Measurements from ENCODE around the gene CKLF. TPM values are rescaled to one million over a fixed set of nuclear protein-coding genes. Genes with fewer than 3 reads are reported as not detected.

The CKLF gene
- total RNA-seq, 2 experiments from 2014 or later = 114 to 126 TPM

DNA sequence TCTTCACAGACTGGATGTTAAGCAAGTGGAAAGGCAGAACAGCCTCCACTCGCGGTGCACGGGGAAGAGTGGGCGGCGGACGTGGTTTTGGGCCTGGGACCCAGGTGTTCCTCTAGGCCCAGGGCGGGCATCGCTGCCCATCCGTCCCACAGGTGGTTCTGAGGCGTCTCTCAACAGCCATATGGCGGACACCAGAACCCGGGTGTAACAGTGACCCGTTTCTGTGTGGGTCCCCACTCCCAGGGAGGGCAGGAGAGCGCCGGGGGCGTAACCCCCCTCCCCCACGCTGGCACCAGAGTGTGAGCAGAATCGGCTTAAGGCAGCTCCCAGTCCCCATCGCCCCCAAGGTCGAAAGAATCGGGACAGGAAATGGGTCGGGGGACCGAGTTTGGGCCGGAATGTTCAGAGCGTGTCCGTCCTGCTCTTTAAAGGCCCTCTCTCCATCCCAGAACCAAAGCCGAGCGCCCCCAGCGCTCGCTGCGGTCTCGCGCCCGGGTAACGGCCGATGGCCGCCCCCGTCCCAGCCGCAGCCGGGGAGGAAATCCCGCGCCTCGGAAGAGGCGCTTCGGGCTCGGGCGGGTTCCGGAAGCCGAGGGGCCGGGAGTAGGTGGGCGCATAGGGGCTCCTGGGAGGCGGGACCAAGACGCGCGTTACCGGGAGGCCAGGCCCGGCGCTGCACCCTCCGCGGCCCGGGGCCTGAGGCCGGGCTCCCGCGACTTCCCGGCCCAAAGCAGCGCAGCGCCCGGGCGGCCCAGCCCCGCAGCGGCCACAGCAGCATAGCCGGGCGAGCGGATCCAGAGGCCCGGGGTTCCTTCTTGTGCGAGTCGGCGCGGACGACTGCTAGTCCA lies 2.9 kb upstream of the CKLF start, which contains the start of gene TK2:
Gene TK2 (minus strand): TSS at position 839 of the 848 bp plus-strand sequence. CDS start 61 bp downstream, at position 778.
- CTCF ChIA-PET = interaction anchor here (1.0 to 1.9 kb wide), 3 partner anchors 14 to 58 kb away, joined by 3 to 4 read pairs (median 3); no protein-coding TSS in a partner anchor
- H3K4me3 Mint-ChIP-seq = peak within 1 kb of the TSS; percentile 74
- H3K36me3 Mint-ChIP-seq (ENCODE audit: low read depth) = peaks cover 19% of the 10 kb centered on the region
- H3K27ac Mint-ChIP-seq = peak within 1 kb of the TSS; percentile 87
- intact Hi-C loops (cut with micrococcal nuclease) = loop anchor here (1.0 to 5.0 kb wide), 2 partner anchors 40 to 148 kb away; partner anchors contain the start of gene CMTM4
- peak; percentile 72 for DNase-seq
- H3K4me1 Mint-ChIP-seq (ENCODE audit: low read depth) = peaks cover 39% of the 10 kb centered on the region
- H3K27me3 Mint-ChIP-seq (ENCODE audit: low read depth) = no peaks in the 10 kb centered on the region
- H3K9me3 Mint-ChIP-seq = no peaks in the 10 kb centered on the region

DNA sequence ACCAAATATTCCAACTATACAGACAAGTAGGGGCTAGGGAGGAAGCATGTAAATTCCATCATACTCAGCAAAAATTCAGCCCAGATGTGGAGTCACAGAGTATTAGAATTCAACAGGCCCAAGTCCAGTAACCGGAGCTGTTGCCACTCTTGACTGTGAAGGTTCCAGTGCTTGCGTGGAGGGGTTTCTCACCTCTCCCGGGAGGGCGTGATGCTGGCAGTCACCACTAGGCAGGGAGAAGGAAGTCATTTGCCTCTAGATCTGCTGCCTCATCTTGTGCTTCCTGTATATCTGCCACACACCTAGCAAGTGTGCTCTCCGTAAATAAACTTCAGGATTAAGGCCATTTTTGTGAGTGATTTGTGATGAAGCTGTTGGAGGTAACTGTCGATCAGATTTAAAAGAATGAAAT lies 1.0 kb upstream of the CKLF start:
- Mint-ChIP-seq H3K36me3 (ENCODE audit: low read depth) (peaks cover 30% of the 10 kb centered on the region), H3K27ac (peak overlapping the region; percentile 95), H3K27me3 (ENCODE audit: low read depth) (no peaks in the 10 kb centered on the region), H3K4me3 (peak overlapping the region; percentile 87), H3K9me3 (no peaks in the 10 kb centered on the region), H3K4me1 (ENCODE audit: low read depth) (peaks cover 57% of the 10 kb centered on the region)
- intact Hi-C loops (cut with micrococcal nuclease) = loop anchor here (1.0 to 5.0 kb wide), 2 partner anchors 34 to 146 kb away; partner anchors contain the start of gene CMTM4
- CTCF ChIA-PET = interaction anchor here (0.6 to 3.0 kb wide), 9 partner anchors 11 to 189 kb away, joined by 3 to 23 read pairs (median 7); no protein-coding TSS in a partner anchor
- peak; percentile 79 for DNase-seq

DNA sequence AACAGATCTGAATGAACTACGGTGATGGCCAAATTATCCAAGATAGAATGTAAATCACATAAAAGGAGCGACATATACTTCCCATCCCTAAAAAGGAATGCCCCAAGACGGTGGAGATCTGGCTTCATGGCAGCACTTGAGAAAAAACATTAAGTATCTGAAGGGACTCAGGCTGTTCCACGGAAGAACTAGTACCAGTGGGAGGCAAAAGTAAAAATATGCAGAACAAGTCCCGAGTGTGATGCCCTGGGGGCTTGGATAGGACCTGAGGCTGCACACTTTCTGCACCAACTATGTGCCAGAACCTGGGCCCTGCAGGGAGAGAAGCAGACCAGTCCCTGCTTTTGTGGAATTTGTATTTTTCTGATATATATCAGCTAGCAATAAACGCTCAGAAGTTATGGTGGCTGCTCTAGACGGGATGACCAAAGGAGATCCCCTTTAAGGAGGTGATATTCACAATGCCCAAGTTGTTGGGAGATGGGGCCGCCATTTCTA lies 539 bp upstream of the CKLF start:
- H3K27me3 Mint-ChIP-seq (ENCODE audit: low read depth) = no peaks in the 10 kb centered on the region
- peaks cover 30% of the 10 kb centered on the region for H3K36me3 Mint-ChIP-seq (ENCODE audit: low read depth)
- CTCF ChIA-PET = interaction anchor here (0.6 to 3.0 kb wide), 11 partner anchors 11 to 188 kb away, joined by 3 to 23 read pairs (median 5); no protein-coding TSS in a partner anchor
- H3K4me1 Mint-ChIP-seq (ENCODE audit: low read depth) = peaks cover 58% of the 10 kb centered on the region
- intact Hi-C loops (cut with micrococcal nuclease) = loop anchor here (1.0 to 5.0 kb wide), 9 partner anchors 30 to 321 kb away; partner anchors contain the start of genes CMTM3, CMTM4 and DYNC1LI2
- no peak for DNase-seq
- peak overlapping the region; percentile 95 for H3K27ac Mint-ChIP-seq
- H3K9me3 Mint-ChIP-seq = no peaks in the 10 kb centered on the region
- peak overlapping the region; percentile 87 for H3K4me3 Mint-ChIP-seq

DNA sequence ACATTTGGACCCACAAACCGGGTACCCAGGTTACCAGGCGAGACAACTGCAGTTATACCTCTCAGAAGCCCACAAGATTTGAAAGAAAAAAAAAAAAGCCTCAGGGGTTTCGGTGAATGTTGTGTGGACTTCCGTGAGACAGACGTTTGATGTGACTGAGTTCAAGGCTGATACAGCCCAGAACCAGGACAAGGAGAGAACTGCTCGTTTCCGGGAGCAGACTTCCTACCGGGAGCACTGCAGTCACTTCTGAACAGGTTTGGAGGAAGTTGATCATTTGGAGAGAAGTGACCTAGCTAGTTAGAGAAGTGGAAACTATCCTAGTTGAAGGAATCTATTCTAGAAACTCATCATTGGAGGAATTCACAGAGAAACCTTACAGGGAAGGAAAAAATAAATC lies 847 bp downstream of the CKLF start:
- Mint-ChIP-seq H3K27ac (peak overlapping the region; percentile 95), H3K9me3 (no peaks in the 10 kb centered on the region), H3K36me3 (ENCODE audit: low read depth) (peaks cover 35% of the 10 kb centered on the region), H3K4me1 (ENCODE audit: low read depth) (peaks cover 63% of the 10 kb centered on the region), H3K4me3 (peak overlapping the region; percentile 87), H3K27me3 (ENCODE audit: low read depth) (no peaks in the 10 kb centered on the region)
- intact Hi-C loops (cut with micrococcal nuclease) = loop anchor here (1.0 to 5.0 kb wide), 5 partner anchors 11 to 320 kb away; partner anchors contain the start of gene CMTM4
- CTCF ChIA-PET = interaction anchor here (0.6 to 2.0 kb wide), 8 partner anchors 10 to 183 kb away, joined by 3 to 7 read pairs (median 4); no protein-coding TSS in a partner anchor
- no peak for DNase-seq

DNA sequence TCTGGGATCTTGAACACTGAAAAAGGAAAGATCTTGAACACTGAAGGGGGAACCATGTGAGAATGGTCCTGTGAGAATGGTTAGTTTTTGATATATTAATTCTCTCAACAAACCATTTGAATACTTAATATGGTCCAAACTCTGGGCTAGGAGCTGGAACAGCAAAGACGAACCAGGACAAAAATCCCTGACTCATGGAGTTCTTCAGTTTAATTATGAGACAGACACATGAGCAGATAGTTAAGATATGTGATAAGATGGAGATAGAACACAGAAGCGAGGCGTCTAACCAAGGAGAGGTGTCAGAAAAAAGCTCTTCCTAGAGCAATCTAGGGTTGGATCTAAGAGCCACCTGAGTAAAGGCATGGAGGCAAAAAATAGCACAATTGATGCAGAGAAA lies 1.6 kb downstream of the CKLF start:
- Mint-ChIP-seq H3K4me3 (peak overlapping the region; percentile 87), H3K9me3 (no peaks in the 10 kb centered on the region), H3K4me1 (ENCODE audit: low read depth) (peaks cover 59% of the 10 kb centered on the region), H3K27me3 (ENCODE audit: low read depth) (no peaks in the 10 kb centered on the region), H3K36me3 (ENCODE audit: low read depth) (peaks cover 39% of the 10 kb centered on the region), H3K27ac (no peak overlapping the region)
- intact Hi-C loops (cut with micrococcal nuclease) = loop anchor here (5.0 kb wide), 1 partner anchor 143 kb away; the partner anchor contains the start of gene CMTM4
- CTCF ChIA-PET = interaction anchor here (0.8 to 2.0 kb wide), 7 partner anchors 10 to 149 kb away, joined by 3 to 7 read pairs (median 4); no protein-coding TSS in a partner anchor
- DNase-seq = no peak

DNA sequence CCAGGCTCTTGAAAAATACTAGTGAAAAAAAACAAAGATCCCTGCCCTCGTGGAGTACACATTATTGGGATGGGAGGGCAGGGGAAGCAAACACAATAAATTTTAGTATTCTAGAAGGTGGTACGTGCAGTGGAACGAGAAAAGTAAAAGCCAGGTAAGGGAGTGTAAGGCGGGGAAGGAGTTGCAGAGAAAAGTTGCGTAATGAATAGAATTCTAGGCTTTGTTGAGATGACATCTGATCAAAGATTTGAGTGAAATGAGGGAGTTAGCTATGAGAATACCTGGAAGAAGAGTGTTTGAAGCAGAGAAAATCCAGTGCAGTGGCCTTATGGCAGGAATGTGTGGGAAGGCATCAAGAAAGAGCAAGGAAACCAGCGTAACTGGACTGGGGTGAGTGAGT lies 2.1 kb downstream of the CKLF start:
- peak overlapping the region; percentile 2 for H3K4me3 Mint-ChIP-seq
- H3K4me1 Mint-ChIP-seq (ENCODE audit: low read depth) = peaks cover 57% of the 10 kb centered on the region
- no peak overlapping the region for H3K27ac Mint-ChIP-seq
- DNase-seq = no peak
- no peaks in the 10 kb centered on the region for H3K27me3 Mint-ChIP-seq (ENCODE audit: low read depth)
- H3K36me3 Mint-ChIP-seq (ENCODE audit: low read depth) = peaks cover 39% of the 10 kb centered on the region
- no peaks in the 10 kb centered on the region for H3K9me3 Mint-ChIP-seq
- intact Hi-C loops (cut with micrococcal nuclease) = loop anchor here (5.0 kb wide), 1 partner anchor 143 kb away; the partner anchor contains the start of gene CMTM4
- CTCF ChIA-PET = interaction anchor here (0.8 to 2.0 kb wide), 4 partner anchors 9 to 148 kb away, joined by 3 to 7 read pairs (median 5); no protein-coding TSS in a partner anchor

DNA sequence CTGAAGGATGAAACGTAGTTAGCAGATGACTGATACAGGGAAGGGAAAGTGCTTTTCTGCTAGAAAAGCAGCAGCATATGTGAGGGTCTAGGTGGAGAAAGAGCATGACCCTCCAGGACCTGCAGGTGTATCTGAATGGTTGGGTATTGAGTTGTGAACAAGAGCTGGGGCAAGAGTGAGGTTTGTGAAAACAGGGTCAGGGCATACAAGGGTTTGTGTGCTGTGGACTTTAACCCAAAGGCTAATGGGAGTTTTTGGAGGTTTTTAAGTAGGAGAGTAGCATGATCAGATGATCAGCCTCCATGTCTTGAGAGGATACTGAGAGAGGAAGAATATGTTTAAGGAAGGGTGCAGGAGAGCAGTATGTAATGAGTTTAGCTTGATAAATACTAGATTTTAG lies 7.7 kb downstream of the CKLF start:
- H3K4me3 Mint-ChIP-seq = no peak overlapping the region
- CTCF ChIA-PET = interaction anchor here (0.6 to 1.5 kb wide), 5 partner anchors 11 to 188 kb away, joined by 3 to 5 read pairs (median 4); no protein-coding TSS in a partner anchor
- no peak overlapping the region for H3K27ac Mint-ChIP-seq
- H3K27me3 Mint-ChIP-seq (ENCODE audit: low read depth) = no peaks in the 10 kb centered on the region
- intact Hi-C loops (cut with micrococcal nuclease) = loop anchor here (5.0 kb wide), 1 partner anchor 92 kb away; no protein-coding TSS in a partner anchor
- no peaks in the 10 kb centered on the region for H3K9me3 Mint-ChIP-seq
- H3K4me1 Mint-ChIP-seq (ENCODE audit: low read depth) = peaks cover 65% of the 10 kb centered on the region
- peaks cover 45% of the 10 kb centered on the region for H3K36me3 Mint-ChIP-seq (ENCODE audit: low read depth)
- no peak for DNase-seq

DNA sequence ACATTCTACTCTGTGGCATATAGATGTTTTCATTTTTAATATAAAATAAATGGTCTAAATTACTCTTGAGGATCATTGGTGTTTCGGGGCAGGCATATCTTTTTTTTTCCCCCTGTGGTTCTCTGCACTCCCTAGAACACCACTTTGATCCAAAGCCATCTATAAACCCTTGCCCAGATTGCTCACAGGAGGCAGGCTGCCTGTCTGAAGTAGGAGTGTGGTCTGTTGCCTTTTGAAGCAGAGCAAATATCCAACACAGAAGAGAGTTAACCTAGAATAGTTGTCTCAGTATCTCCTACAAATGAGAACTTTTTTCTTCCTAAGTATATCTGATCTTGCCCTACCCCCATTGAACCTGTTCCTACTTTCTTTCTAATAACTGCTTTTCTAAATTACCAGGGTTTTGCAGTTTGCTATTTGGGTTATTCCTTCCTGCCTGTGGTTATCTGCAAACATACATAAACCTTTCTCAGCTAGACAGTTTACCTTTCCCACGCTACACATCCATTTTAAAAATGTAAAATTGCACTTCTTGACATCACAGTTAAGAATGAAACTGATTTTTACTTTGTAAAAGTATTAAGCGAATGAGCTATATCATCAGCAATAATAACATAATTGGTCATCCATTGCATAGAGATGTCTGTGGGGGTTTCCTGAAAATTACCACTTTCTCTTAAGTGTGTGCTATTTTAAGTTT lies 9.2 kb downstream of the CKLF start:
- Mint-ChIP-seq H3K9me3 (no peaks in the 10 kb centered on the region), H3K27me3 (ENCODE audit: low read depth) (no peaks in the 10 kb centered on the region), H3K4me3 (no peak overlapping the region), H3K4me1 (ENCODE audit: low read depth) (peaks cover 53% of the 10 kb centered on the region), H3K36me3 (ENCODE audit: low read depth) (peaks cover 46% of the 10 kb centered on the region), H3K27ac (no peak overlapping the region)
- intact Hi-C loops (cut with micrococcal nuclease) = loop anchor here (1.0 to 5.0 kb wide), 3 partner anchors 28 to 91 kb away; no protein-coding TSS in a partner anchor
- CTCF ChIA-PET = interaction anchor here (0.5 to 5.2 kb wide), 15 partner anchors 9 to 309 kb away, joined by 3 to 25 read pairs (median 4); partner anchors contain the start of gene CKLF
- no peak for DNase-seq

DNA sequence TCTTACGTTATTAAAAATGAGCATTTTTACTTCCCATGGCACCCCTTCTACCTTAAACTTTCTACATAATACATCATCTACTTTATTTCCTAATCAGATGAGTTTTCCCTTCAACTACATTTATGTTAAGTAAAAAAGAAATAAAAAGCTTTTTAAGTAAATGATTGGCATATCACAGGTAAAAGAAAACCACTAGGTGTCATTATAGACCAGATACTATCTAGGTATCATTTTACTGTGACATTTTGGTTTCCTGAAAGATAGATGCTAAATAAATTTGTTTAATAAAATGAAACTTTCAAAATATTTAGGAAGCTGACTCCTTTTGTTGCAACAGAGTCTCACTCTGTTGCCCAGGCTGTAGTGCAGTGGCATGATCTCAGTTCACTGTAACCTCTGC lies 10.0 kb downstream of the CKLF start:
- Mint-ChIP-seq H3K9me3 (no peaks in the 10 kb centered on the region), H3K36me3 (ENCODE audit: low read depth) (peaks cover 52% of the 10 kb centered on the region), H3K27me3 (ENCODE audit: low read depth) (no peaks in the 10 kb centered on the region), H3K4me3 (no peak overlapping the region), H3K27ac (no peak overlapping the region), H3K4me1 (ENCODE audit: low read depth) (peaks cover 55% of the 10 kb centered on the region)
- CTCF ChIA-PET = interaction anchor here (0.5 to 5.2 kb wide), 19 partner anchors 8 to 308 kb away, joined by 3 to 25 read pairs (median 4); partner anchors contain the start of genes CKLF and CMTM3
- intact Hi-C loops (cut with micrococcal nuclease) = loop anchor here (1.0 to 5.0 kb wide), 3 partner anchors 27 to 90 kb away; no protein-coding TSS in a partner anchor
- DNase-seq = no peak

DNA sequence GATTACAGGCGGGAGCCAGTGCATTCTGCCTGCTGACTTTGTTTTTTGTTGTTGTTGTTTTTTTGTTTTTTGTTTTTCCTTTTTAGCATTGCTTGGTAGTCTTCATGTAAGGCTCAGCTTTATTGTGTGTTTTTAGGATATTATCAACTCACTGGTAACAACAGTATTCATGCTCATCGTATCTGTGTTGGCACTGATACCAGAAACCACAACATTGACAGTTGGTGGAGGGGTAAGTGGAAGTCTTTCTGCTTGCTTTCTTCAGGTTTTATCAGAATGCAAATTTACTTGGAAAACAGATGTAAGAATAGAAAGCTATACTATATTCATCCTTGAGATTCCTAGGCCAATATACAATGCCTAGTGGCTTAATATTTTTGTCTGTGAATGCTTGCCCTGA lies 10.6 kb downstream of the CKLF start:
- Mint-ChIP-seq H3K4me3 (no peak overlapping the region), H3K4me1 (ENCODE audit: low read depth) (peaks cover 58% of the 10 kb centered on the region), H3K36me3 (ENCODE audit: low read depth) (peaks cover 52% of the 10 kb centered on the region), H3K27me3 (ENCODE audit: low read depth) (no peaks in the 10 kb centered on the region), H3K27ac (no peak overlapping the region), H3K9me3 (no peaks in the 10 kb centered on the region)
- DNase-seq = no peak
- CTCF ChIA-PET = interaction anchor here (0.6 to 5.2 kb wide), 23 partner anchors 8 to 305 kb away, joined by 3 to 25 read pairs (median 4); partner anchors contain the start of genes CKLF and CMTM3
- intact Hi-C loops (cut with micrococcal nuclease) = loop anchor here (1.0 to 5.0 kb wide), 3 partner anchors 26 to 89 kb away; no protein-coding TSS in a partner anchor
